Bronchial epithelial cell (primary cell): ENCODE measurements around the gene DLGAP4. TPM values are rescaled to one million over a fixed set of nuclear protein-coding genes. Genes with fewer than 3 reads are reported as not detected.
A peak's percentile ranks its signal among the peaks of the same experiment; 100 is the strongest.

ENCODE experiments used
- DNase-seq: peaks from one replicate; pipeline ENCODE4 v3.0.0-alpha.2; 2010; ENCODE audit warnings: low read depth
- FAIRE-seq: peaks from 2 replicates; lab custom pipeline; 2011; peaks lifted over from hg19 to GRCh38; lab: Jason Lieb, UNC
- H3K27me3 ChIP-seq: 2 replicates; pipeline ENCODE4 v1.5.1; 2011; ENCODE audit warnings: low read length; ENCODE audit not compliant: control insufficient read depth, insufficient read depth
- H3K36me3 ChIP-seq: 2 replicates; pipeline ENCODE4 v1.5.1; 2011; ENCODE audit warnings: low read length; ENCODE audit not compliant: control insufficient read depth, insufficient read depth
- H3K4me3 ChIP-seq: 2 replicates; pipeline ENCODE4 v1.5.1; 2011; ENCODE audit warnings: mild to moderate bottlenecking, low read depth, low read length, control low read depth
- CTCF ChIP-seq: IDR thresholded peaks from 2 replicates; pipeline ENCODE4 v1.5.1; 2011; ENCODE audit warnings: mild to moderate bottlenecking, moderate library complexity, low read length, control low read depth, inconsistent platforms; ENCODE audit not compliant: insufficient read depth, severe bottlenecking
- total RNA-seq: library from RNA; depleted of rRNA; stranded (reverse); fragments of >200 nt; gene quantifications from 2 replicates; pipeline ENCODE4 v1.2.1, GENCODE V29; 2014

Gene DLGAP4
- total RNA-seq, 1 donor from 2014 or later, result 5.5 TPM

GRCh38 chr20:36466089-36466488 lies 159.9 kb downstream of the DLGAP4 start:
- no peak for TF ChIP-seq CTCF
- Histone ChIP-seq H3K4me3 (no peak overlapping the region), H3K27me3 (no peaks in the 10 kb centered on the region), H3K36me3 (peaks cover 5% of the 10 kb centered on the region)
- FAIRE-seq (no peak), DNase-seq (no peak)

DNA sequence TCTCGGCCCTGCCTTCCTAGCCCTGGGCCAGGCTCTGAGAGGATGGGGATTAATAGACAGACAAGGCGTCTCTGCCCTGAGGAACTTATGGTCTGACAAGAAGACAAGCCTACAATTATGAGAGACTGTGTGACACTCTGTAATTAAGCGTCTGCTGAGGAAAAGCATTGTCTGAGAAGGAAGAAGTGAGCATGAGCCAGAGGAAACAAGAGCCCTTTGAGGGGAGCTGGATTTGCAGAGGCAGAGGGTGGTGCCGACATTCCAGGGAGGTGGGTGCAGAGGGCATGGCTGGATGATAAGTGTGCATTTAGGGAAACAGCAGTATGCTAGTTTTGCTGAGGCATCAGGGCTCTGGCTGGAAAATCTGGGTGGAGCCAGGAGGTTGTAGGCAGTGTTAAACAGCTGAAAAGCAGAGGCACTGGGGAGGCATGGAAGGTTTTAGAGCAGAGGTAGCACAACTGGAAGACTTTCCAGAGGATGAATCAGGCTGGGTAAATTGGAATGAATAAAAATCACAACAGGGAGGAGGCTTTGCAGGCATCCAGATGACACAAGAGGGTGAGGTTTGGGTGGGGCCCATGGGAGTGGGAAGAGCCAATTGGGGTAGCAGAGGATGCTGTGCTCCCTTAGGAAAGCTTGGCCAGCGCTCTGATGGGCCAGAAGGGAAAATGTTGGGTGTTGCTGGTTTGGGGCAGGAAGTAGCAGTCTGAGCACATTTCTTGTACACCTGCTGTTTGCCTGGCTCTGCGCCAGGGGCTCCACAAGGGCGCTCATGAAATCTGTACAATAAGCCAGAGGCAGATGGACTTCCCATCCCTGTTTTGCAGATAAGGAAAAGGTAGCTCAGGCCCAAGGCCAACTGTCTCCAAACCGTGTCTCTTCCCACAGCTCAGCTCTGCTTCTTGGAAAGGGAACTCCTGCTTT lies 161.2 kb downstream of the DLGAP4 start:
- TF ChIP-seq CTCF, result no peak
- no peak for FAIRE-seq
- DNase-seq, result peak; percentile 60
- no peak overlapping the region for H3K4me3 ChIP-seq
- H3K27me3 ChIP-seq, result no peaks in the 10 kb centered on the region
- peaks cover 5% of the 10 kb centered on the region for H3K36me3 ChIP-seq

DNA sequence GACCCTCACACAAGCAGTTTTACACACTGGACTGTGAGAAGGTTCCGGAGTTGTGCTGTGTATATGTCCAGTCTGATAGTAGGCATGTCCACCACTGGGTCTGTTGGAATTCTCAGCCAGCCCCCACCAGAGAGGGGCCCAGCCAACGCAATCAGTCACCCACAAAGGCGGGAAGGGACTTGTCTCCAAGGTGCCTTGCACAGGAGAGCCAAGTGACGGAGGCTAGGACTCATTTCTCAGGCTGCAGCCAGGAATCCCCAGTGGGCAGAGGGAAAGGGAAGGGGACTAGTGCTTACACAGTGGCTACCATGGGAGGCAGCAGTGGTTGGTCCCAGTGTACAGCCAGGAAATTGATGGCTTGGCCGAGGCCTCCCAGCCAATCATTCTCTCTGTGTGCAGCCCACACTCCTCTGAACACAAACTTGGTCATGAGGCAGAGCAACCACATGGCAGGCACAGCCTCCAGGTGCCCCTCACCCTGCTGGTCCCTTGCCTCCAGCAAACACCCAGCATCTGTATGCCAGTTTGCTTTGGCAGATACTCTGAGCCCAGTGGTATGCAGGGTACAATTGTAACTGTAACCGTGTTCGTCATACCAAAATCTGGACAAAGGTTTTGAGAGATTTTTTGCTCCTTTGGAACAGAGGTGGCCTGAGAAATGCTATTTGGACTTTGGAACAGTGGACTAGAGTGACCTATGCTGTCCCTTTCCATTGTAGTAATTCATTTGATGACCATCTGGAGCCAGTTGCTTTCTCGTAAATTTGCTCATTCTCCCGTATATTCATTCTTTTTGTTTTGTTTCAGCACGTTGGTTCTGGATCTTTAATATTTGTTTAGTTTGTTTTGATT lies 162.2 kb downstream of the DLGAP4 start:
- FAIRE-seq, result no peak
- H3K36me3 ChIP-seq, result peaks cover 5% of the 10 kb centered on the region
- TF ChIP-seq CTCF, result no peak

DNA sequence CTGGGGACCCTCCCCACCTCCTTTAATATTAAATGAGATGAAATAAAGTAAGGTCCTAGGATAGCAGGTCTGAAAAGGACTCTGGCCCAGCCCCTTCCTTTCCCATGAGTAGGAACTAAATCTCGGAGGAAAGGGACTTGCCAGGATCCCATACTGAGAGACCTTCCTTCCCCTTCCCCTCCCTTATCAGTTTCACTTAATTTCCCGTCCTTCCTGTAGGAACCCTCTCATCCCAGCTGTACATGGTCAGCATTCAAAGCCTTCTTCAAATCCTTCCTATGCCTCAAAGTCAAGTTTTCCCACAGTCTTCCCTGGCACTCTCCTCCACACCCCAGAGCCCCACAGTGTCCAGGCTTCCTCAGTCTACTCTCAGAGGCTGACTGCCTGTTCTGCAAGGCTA lies 163.8 kb downstream of the DLGAP4 start:
- Histone ChIP-seq H3K36me3 (peaks cover 5% of the 10 kb centered on the region), H3K4me3 (no peak overlapping the region), H3K27me3 (no peaks in the 10 kb centered on the region)
- TF ChIP-seq CTCF, result no peak
- no peak for DNase-seq
- no peak for FAIRE-seq

More for the DNA sequence above, 162.2 kb downstream of the DLGAP4 start:
- H3K27me3 ChIP-seq, result no peaks in the 10 kb centered on the region
- DNase-seq, result no peak
- H3K4me3 ChIP-seq, result no peak overlapping the region

GRCh38 chr20:36471885-36472636 lies 165.9 kb downstream of the DLGAP4 start:
- no peak for FAIRE-seq
- no peak for TF ChIP-seq CTCF
- DNase-seq, result no peak
- Histone ChIP-seq H3K27me3 (no peaks in the 10 kb centered on the region), H3K36me3 (no peaks in the 10 kb centered on the region), H3K4me3 (no peak overlapping the region)
